GM19099 (cell line): ENCODE measurements around the gene INO80.

Source experiments
- POLR2A ChIP-seq: IDR thresholded peaks from 3 replicates; pipeline ENCODE4 v1.6.1; 2011; ENCODE audit warnings: low read depth; ENCODE audit not compliant: insufficient read length; ENCODE audit errors: extremely low read depth

Gene INO80

GRCh38 chr15:40995656-40996055 is 120.4 kb downstream of the INO80 start:
- no peak for TF ChIP-seq POLR2A

DNA sequence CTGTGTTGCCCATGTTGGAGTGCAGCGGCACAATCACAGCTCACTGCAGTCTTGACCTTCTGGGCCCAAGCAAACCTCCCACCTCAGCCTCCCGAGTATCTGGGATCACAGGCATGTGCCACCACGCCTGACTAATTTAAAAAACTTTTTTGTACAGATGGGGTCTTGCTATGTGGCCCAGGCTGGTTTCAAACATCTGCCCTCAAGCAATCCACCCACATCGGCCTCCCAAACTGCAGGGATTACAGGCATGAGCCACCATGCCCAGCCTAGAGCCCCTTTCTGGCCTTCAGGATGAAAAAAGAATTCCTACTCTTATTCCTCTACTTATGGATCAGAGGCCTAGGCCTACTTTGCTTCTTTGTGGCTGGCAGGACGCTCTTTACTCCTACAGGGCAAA is 123.3 kb downstream of the INO80 start:
- TF ChIP-seq POLR2A, result no peak

DNA sequence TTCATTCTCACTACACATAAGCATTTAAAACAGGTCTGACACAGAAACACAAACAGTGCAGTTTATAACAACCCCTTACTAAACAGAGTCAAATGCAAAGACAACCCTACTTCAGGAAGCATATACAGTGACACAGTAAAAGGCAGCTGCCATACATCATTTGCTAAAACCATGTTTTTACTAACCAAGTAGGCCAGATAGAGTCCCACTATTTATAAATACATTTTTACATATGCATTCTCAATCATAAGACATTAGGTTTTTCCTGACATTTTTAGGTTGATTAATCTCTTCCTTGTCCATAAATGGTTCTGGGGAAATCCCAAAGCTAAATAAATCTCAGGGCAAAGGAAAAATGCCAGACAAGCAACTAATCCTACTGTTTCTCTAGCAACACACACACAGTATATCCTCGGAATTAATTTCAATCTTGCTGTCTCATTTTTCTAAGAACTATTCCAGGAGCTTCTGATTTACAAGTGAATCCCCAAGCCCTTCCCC is 123.8 kb downstream of the INO80 start:
- no peak for TF ChIP-seq POLR2A

DNA sequence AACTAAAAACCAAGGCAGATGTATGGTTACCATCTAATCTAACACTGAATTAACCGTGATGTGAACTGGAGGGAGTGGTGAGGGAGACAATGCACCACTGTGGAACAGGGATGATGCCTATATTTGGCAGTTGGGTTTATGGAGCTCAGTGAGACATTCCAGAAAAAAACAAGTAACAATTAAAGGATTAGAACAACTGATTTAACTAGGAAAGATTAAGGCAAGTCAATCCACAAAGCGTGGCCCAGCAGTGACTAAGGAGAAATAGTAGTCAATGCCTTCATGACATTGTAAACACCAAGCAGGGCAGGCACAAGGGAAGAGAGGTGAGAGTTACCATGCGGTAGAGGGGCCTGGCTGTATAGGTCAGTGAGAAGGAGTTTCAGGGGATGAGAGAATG is 124.7 kb downstream of the INO80 start:
- no peak for TF ChIP-seq POLR2A

DNA sequence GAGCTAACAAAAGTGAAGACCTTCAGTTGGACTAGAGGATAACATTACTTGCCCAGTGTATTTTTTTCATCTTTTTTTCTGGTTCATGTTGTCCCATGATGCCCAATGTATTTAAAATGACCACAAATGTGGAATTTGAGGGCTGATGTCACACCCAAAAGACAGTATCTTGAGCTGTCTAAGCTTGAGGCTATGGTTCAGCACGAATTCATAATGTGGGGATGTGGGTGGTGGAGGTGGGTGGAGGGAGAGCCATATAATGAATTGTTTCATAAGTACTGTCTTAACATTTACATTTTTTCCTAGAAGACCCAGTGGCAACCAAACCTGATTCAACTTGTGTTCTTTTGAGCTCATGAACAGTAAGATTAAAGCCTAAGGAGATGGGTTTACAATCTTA is 125.3 kb downstream of the INO80 start:
- no peak for TF ChIP-seq POLR2A

DNA sequence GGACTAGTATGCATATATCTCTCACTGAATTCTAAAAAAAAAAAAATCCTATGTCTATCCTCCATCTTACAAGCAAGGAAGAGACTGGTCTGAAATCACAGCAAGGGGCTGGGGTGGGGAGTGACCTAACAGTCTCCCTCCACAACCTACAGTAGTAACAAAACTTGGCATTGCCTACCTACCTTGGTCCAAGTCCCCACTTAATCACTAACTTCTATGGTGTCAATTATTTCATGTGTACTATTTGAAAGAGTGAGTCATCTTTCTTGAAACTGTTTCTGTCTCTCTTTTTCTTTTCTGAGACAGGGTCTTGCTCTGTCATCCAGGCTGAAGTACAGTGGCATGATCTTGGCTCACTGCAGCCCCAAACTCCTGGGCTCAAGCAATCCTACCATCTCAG is 126.0 kb downstream of the INO80 start:
- no peak for TF ChIP-seq POLR2A

DNA sequence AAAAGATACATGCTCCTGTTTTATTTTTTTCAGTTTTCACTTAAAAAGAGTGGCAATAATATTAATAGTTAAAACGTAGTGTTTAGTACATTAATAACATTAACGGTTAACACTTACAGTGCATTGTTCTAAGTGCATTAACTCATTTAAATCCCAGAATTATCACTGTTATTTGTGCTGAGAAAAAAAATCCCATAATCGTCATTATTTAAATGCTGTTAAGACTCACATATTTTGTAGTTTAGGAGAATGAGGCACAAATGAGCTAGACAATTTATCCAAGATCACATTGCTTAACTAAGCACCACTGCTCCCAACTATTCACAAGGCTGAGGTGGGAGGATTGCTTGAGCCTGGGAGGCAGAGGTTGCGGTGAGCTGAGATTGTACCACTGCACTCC is 127.9 kb downstream of the INO80 start:
- no peak for TF ChIP-seq POLR2A

DNA sequence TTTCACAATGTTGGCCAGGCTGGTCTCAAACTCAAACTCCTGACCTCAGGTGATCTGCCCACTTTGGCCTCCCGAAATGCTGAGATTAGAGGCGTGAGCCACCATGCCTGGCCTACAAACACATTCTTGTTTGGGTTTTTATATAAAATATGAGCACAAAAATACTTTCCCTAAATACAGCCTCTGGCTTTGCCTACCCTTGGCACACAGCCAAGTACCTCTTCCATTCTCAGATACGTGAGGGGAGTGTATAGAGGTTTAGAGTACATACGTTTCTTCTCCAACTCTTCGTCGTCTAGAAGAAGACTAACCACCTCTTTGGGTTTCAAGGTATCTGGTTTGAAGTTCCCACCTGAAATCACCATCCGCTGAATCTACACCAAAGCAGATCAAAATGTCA is 129.3 kb downstream of the INO80 start:
- no peak for TF ChIP-seq POLR2A

DNA sequence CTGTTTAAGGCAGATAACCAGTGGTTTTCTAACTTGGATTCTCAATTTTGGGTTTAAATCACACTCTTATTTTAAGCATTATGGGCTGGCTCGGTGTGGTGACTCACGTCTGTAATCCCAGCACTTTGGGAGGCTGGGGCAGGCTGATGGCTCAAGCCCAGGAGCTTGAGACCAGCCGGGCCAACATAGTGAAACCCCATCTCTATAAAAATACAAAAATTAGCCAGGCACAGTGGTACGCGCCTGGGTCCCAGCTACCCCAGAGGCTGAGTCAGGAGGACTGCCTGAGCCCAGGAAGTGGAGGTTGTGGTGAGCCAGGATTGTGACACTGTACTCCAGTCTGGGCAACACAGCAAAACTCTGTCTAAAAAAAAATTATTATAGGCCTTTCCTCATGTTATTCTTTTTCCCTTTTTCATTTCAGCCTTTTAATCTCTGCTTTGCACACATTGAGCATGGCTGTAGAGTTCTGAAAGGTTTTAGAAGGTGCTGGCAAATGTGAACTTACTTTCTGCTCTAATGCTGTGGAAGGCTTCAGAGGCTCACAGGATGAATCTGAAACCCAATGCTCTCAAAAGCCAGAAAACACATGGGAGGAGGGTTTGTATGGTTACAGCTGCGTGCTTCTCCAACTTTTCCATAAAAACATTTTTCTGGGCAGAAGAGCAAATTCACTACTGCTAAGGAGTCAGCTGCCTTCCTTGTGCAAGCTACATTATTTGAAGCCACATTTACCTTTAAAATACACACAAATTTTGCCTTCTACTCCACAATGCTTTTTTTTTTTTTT is 130.3 kb downstream of the INO80 start:
- TF ChIP-seq POLR2A, result no peak

DNA sequence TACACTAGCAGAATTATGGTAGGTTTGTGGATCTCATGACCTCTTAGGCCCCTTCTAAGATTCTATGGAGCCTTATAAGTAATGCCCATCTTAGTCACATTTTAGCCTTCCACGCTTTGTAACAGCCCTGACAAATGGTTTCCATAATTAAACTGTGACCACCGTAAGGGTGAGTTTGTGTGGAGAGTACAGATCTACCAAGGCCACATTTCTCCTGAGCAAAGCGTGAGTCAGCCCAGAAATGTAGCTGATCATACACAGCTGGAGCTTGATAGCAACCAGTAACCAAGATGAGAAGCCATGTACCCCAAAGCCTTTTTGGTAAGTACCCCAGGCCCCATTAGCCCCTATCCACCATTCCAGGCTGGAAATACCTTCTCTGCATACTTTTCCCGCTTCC is 131.1 kb downstream of the INO80 start:
- no peak for TF ChIP-seq POLR2A

DNA sequence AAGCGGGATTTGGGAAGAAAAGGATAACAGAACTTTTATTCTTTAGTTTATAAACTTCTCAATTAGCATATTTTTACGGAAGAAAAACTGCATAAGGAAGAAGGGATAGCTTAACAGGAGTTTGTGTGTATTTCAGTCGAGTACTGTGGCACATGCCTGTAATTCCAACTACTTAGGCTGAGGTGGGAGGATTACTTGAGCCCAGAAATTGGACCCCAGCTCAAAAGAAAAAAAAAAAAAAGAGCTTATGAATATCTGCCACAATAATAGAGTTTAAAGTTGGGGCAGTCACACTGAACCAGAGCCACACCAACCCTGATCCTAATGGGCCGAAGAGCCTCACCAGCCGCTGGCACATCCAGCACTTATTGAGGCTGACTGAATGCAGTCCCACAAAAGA is 131.7 kb downstream of the INO80 start:
- TF ChIP-seq POLR2A, result no peak

- no peak for TF ChIP-seq POLR2A
These were observed 133.2 kb downstream of the INO80 start for GRCh38 chr15:40982855-40983254.

DNA sequence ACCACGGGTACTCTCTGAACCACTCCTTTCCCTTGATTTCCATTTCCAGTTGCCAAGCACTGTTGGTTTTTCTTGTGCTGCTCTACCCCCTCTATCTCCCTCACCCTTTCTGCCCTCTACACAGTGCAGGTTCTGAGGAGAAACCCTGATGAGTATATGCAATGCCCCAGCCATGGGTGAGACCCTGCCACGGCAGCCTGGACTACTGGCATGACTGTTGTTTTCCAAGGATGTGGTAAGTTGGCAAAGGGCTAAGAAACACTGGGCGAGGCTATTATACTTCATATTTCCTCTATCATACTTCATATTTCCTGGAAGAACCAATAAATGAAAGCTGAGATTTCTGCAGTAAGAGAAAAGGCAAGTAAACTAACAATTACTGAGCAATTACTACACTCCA is 134.9 kb downstream of the INO80 start:
- TF ChIP-seq POLR2A, result no peak

DNA sequence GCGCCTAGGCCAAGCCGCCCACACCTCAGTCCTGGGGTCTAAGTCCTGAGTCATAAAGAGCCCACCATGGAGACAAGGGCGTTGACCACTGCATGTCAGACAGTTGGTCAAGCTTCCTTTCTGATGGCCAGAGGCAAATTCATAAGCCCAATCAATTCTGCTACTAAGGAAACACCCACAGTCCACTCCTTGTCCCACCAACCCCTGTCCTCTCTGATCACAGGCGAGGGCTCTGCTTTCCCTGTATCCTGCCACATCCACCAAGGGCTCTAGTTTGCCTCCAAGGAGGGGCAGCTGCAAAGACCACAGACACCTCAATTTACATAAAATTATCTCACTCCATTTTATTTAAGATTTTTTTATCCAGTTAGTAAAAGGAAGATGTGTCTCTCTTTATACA is 137.5 kb downstream of the INO80 start:
- TF ChIP-seq POLR2A, result no peak

- TF ChIP-seq POLR2A, result no peak
These were observed 137.9 kb downstream of the INO80 start for GRCh38 chr15:40978141-40978540.

DNA sequence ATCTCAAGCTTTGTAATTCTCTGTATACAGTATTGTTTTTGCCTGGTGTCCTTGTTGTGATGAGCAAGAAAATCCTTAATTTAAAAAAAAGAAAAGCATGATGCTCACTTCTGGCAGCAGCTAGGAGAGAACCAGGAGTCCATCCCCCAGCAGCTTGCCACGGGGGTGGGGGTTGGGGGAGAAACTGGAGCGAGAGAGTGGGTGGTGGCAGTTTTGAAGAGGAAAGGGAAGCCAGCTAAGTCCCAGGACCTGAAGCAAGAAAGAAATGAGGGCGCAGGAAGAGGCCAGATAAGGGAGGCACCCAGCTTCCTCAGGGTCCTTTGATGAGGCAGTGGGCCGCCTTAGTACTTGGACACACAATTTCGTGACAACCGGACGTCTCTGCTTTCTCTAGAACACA is 139.3 kb downstream of the INO80 start:
- no peak for TF ChIP-seq POLR2A

DNA sequence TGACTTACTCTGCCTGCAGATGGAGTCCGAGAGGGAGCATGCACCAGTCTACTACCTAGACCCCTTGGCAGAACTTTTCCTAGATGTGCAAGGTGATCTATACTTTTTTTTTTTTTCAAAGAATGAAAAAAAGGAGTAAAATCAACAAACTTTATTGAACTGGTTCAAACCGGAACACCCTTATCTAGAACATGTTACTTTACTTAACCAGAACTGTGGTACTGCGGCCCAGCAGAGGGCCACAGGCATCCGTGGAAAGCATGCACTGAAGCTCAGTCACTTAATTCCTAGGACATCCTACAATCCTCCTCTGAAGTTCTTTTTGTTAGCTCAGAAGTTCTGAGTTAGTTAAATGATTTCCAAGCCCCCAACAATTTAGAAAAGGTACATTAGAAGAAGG is 141.2 kb downstream of the INO80 start:
- TF ChIP-seq POLR2A, result no peak
